Epidermal melanocyte (primary cell): Measurements from ENCODE around the gene MACROD1.
A peak's percentile ranks its signal among the peaks of the same experiment; 100 is the strongest.

Source experiments
- DNase-seq: peaks from one replicate; pipeline ENCODE4 v3.0.0; 2011; ENCODE audit warnings: low spot score; ENCODE audit not compliant: insufficient read length

Gene MACROD1

DNA sequence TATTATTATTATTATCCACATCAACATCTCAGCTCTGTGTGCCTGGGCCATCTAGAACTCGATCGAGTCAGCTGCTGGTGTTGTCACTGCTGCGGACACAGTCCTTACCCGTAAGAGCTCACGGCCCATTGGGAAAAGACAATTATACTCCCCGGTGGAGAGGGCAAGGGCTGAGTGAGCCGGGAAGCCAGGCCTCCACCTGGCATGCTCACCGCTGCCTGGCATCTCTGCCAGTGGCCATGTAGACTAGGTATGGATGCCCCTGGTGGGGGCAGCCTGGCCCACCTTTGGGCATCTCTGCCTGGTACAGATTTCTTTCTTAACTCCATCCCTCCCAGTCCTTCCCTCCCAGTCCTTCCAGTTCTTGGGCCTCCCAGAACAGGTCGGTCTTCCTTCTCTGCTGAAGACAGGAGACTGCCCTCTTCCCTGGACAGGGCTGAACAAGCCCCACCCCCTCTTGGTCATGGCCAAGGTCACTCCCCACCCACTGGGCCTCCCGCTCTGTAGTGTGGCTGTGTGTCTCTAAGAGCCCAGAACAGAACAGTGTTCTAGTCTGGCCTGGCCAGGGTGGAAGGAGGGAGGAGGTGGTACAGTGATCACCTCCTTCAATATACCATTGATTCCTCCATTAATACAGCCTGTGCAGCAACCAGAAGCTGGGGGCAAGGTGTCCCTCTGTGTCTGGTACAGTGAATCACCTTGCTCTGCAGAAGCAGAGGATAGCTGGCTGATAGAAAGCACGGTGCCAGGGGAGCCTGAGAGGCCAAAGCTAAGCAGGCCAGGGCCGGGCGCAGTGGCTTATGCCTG is 72.5 kb downstream of the MACROD1 start:
- no peak for DNase-seq

DNA sequence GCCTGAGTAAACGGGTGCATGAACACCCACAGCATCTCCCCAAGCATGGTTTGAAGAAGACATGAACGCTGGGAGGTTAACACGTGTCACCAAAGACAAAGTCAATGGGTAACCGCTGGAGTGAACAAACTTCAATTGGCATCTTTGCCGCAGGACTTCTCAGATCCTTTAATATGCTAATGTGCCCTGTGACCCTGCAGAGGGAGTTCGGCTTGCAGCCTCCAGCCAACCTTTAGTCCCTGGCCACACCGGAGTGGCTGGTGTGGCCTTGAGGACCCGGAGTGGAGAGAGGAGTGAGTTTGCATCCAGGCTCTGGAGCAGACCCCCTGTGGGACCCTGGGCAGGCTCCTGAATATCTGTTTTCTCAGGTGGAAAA is 73.2 kb downstream of the MACROD1 start:
- no peak for DNase-seq

DNA sequence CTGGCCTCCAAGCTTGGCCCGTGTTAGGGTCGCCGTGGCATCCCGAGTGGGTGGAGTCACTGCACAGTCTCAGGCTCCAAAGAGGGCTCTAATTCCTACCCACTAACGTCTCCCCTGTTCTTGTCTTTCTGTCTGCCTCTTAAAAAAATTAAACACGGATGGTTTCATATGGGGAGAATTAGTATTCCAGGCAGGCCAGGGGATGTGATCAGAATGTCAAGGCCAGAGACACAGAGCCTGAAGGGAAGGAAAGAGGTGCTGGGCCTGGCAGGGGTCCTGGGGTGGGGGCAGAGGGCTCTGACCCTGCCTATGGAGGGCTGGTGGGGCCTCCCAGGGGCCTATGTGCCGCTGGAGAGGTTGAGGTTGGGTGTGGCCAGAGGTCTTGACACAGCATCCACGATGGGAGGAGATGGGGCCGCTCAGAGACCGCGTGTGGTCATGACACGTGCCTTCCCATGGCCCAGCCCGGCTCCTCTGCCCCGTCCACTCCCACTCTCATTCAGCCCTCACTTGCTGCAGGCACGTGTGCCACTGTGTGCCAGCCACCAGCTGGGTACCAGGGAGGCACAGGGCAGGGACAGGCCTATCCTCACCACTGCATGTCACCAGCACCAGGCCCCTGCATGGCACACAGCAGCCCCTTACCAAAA is 73.7 kb downstream of the MACROD1 start:
- DNase-seq: no peak

DNA sequence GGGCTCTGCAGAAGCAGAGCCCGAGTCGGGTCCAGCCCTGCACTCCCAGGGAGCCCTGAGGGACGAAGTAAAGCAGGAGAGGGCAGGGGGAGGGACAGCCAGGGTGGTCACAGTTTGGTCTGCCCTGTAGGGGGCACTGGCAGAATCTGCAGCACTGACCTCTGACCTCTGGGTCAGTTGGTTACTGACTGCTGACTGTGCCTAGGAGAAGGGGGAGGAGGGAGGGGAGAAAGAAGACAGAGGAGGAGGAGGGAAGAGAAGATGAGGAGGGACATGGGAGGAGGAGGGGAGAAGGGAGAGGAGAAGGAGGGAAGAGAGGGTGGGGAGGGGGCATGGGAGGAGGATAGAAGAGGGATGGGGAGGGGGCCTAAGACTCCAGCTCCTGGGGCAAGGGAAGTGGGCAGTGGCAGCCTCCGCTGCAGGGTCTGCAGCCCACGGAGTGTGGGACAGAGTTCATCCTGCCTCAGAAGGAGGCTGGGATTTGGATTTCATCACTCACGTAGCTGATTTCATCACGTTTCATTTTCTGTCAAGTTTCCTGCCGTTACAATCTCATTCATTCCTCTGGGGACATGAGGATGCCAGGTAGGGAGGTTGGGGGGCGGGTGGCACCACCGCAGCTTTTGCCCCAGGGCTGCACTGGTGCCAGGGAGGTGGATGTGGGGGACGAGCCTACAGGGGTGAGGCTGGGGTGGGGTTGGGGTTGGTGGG is 75.0 kb downstream of the MACROD1 start:
- no peak for DNase-seq

DNA sequence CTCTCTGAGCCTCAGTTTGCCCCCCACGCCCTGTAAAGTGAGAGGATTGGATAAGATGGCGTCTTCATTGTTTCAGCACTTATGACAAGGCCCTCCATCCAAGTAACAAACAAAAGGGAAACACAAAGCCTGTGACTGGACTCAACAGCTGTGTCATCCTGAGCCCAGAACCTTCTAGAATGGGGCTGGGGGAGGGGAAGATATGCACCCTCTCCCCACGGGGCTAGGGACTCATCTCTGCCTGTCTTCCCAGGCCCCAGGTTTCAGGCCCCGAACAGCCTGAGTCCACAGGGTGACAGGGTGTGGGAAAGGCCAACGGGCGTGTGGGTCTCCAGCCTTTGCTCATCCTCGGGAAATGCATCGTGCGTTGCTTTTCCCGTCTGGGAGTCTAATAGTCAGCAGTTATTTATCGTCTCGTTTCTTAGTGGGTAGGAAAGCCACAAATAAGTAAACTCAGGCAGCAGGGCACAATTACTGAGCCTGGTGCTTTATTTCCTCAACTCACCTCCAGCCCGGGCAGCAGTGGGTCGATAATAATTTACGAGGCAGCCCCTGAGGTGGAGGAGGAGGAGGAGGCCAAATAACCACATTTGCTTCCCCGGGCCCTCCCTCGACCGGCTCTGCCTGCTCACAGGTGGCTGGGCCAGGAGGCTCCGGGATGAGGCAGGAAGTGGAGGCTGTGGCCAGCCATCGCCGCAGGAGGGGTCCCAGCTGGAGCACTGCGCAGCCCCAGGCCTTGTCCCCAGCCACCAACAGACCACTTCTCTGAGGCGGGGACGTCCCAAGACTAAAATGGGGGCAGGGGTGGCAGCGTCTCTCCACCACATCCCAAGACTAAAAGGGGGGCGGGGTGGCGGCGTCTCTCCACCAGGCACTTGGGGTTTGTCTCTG is 75.8 kb downstream of the MACROD1 start:
- no peak for DNase-seq

DNA sequence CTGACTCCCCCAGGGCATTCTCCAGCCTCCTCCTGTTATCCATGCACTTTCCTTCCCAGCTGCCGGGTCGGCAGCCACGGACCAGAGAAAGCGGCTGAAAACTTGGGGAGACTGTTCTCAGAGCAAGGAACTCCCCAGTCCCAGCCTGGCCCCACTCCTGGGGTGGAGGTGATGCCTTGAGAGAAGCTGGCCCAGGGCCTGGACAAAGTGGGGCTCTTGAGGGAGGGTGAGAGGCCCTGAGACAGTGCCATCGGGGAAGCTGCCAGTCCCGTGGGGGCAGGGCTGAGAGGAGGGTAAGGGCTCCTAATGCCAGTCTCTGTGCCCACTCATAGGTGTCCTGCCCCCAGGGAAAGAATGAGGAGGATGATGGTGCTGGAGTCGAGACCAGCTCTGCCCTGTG is 76.4 kb downstream of the MACROD1 start:
- no peak for DNase-seq

DNA sequence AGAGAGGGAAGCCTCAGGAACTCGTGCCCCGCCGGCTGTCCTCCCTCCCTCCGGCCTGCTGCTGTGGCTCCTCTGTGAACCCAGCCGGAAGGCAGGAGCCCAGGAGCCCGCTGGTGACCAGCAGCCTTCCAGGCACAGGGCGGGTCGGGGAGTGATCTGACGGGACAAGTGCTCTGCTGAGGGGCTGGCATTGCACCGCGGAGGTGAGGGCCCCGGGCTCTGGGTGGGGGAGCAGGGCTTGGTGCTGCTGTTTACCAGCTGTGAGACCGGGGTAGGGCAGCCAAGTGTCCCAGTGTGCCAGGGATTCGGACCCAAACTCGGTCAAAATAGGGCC is 76.9 kb downstream of the MACROD1 start:
- no peak for DNase-seq

DNA sequence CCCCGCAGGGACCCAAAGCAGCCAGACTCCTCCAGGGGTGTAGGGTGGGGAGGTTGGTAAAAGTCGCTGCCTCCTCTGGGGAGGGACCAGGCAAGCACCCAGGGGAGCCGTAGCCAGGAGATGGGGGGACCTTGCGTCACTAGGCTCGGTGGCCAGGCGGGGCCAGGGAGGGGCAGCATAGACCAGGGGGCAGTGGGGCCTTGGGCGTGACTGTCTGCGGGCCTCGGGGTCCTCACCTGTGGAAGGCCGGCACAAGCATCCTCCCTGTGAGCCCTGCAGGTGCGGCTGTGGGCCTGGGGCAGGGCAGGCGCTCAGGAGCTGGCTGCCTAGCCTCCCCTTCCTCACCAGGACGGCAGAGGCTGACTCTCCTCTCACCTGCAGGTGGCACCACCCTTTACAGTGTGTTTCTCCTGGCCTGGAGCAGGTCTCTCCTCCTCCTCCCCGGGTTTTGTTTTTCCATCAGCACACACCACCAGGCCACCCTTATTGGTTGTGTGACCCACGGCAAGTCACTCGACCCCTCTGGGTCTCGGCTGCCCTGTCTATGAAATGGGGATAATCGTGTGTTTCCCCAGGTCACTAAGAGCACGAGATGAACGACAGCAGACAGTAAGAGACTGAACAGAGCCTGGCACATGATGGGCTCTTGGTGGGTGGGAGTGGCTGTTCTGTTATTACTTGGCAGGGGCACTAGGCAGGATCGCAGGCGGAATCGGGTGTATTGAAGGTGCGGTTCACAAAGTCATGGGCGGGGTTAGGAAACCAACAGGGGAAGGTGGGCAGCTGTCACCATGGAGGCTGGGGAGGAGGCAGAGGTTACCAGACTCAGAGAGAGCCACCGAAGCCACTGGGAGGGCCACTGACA is 77.5 kb downstream of the MACROD1 start:
- DNase-seq: no peak

DNA sequence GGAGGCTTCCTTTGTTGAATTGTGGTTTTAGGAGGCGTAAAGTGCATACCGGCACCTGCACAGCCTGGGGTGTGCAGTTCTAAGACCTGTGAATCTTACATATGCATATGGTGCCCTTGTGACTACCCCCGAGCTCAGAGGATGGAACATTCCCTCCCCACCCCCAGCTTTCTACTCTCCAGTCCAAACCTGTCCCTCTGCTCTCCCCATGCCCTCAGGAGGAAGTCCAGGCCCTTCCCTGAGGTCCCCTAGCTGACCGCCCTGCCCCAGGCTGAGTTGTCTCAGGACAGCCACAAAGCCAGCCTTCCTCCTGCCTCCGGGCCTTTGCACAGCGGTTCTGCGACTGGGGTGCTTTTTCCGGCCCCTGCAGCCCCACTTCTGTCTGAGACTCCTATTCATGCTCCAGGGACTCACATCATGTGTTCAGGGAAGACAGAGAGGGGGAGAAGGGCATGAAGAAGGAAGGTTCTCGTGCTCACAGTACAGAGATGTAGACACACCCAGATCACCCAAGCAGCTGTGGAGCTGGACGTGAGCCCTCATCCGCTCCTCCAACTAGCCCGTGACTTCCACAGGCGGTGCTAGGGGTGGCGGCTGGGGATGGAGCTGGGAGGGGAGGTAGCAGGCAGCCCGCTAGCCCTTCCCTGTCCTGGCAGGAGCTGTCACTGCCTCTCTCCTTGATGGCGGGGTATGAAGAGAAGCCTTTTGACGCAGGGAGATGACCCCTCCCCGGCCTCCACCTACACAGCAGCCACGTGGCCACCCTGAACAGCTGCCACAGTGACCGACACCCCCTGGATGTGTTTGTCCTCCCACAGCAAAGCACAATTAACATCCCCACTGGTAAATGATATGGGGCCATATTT is 79.4 kb downstream of the MACROD1 start:
- DNase-seq: peak; percentile 64

DNA sequence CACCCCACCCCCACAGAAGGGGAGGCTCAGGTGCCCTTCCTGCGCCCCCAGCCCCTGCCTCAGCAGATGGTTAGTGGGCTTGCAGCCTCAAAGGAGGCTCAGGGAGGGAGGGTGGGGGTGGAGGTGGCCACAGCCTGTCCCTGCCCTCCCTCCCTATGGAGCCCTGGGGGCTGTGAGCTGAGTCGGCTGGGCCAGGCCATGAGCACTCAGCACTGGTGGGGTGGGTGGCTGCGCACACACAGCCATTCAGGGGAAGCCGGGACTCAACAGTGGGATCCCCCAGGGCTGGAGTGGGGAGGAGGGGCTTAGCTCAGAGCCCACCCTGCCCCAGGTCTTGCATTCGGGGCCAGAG is 80.0 kb downstream of the MACROD1 start:
- no peak for DNase-seq

DNA sequence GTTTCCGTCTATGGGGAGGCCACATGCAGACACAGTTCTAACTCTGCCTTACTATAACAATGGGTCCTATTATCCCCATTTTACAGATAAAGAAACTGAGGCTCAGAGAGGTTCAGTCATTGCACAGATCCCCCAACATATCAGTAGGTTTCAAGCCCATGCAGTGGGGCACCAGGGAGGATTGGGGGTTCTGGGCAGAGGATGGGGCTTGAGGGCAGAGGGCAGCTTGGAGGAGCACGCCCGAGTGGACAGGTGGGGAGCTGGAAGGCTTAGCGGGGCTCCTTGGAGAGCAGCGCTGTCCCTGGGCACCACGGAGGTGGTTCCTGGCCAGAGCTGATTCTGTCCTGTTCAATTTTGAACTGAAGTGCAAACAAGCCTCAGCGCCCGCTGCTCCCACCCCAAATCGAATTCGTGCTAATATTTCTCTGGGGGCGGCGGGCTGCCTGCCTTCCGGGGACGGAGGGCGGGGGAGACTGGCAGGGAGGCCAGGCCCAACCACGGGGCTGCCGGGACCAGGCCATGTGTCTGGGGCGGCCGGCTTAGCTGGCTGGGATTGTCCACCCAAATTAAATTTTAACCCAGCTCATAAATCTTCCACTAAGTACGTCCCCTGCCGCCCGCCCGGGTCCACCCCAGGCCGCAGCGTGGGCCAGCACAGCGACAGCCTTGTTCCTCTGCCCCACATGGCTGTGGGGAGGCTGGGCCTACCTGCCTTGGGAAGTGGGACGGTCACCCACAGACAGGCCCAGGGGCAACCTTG is 80.8 kb downstream of the MACROD1 start:
- DNase-seq: no peak

DNA sequence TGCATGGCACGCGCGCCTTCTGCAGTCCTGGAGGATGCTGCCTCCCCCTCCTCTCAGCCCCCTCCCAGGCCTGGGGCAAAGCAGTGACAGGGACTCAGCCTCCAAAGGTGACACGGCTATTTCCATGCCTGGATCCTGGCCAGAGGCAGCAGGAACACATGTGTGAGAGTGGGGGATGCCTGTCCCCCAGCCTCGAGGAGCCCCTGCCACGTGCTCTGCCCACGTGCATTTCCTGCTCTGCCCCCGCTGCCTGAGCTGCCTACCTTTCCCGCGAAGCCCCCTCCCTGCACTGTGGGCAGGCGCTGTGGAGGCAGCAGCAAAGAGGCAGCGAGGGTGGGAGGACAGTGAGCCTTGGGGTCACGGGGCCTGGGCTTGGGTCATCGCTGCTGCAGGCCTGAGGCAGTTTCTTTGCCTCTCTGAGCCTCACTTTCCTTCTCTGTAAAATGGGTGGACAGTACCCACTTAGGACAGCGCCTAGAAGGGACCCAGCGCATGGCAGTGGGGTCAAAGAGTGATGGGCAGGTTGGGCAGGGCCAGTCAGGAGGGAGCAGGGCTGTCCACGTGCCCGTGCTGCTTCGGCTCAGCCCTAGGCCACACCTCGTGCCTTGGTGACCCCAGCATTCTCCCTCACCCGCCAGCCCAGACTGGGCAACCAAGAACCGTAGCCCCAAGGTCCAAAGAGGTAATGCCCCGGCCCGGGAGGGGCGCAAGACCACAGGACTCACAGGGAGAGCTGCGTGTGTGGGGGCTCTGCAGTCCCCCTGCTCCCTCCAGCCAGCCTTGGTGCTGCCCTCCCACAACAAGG is 81.6 kb downstream of the MACROD1 start:
- DNase-seq: no peak

DNA sequence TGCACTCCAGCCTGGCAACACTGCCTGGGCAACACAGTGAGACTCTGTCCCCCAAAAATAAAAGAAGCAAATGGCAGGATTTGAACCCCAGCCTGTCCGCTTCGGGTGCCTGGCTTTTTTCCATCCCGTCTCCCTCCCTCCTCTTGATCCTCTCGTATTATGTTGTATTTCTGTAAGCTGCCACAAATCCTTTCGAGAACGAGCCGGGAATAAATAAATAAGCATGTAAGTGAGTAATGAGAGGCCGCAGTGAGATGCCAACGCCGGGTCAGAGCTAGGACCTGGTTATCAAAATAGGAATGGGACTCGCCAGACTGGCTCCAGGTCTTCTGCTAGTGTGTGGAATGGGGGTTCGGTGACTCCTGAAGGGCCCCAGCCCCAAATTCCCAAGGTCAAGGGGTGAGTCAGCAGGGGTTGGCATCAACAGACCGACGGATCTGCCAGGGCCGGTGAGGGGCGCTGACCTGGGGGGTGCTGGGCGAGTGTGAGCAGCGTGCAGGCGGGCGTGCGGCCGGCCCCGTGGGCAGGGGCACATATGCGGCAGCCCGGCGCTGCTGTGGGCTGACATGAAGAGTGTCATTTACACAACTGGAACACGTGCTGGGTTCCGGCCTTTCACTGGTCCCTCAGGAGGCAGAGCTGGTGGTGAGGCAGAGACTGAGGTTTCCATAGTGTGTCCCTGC is 82.4 kb downstream of the MACROD1 start:
- DNase-seq: no peak

DNA sequence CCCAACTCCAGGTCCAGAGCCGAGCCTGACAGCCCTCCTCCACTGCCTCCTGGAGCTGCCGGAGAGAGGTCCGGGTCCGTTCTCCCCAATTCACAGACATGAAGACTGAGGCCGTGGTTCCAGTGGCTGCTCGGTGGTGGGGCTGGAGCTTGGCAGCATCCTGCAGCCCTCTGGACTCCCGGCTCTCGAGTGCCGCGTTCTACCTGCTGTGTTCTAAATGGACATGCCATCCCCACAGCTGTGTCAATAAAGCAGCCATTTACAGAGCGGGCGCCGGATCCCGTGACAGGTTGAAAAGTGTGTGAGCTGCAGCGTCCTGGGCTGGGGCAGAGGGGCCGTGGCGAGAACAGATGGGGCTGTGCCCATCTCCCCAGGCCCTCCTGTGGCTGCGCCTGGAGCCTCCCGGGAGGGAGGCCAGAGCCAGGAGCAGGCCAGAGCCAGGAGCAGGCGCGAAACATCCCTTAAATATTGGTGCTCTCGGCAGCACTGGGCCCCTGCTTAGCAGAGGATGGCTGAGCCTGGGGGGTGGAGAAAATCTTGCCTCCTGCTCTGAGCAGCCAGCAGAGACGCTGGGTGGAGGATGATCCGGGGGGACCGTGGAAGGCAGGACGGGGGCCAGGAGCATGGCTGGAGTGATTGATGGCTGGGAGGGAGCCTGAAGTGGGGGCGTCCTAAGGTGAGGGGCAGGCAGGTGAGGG is 84.0 kb downstream of the MACROD1 start:
- DNase-seq: no peak

DNA sequence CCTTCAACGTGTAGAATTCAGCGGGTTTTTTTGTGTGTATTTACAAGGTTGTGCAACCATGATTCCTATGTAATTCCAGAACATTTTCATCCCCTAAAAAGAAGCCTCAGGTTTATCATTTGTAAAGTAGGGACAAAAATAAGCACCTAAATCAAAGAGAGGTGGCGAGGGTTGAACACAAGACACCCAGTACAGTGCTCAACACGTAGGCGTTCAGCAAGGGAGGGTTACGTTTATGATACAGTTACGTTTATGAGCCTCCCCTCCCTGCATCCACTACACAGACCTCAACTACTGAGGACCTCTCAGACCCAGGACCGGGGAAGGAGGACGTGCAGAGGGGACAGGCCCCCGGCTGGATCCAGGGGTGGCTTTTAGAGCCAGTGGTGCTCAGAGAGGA is 85.5 kb downstream of the MACROD1 start:
- no peak for DNase-seq

DNA sequence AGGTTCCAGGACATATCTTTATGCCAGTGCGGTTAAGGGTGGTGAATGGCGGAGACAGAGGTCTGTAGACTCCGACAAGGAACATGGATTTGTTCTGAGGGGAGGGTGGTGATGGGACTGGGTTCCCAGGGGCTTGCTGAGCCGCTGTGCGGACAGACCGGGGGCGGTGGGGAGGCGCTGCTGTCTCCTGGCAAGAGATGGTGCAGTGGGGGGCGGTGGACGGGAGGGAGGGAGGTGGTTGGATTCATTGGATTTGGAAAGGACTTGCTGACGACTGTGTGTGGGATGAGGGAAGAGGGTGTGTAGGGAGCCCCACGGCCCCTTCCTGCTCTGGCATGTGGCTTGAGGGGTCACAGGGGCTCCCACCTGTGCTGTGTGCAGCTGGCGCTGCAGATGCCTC is 87.0 kb downstream of the MACROD1 start:
- DNase-seq: no peak

DNA sequence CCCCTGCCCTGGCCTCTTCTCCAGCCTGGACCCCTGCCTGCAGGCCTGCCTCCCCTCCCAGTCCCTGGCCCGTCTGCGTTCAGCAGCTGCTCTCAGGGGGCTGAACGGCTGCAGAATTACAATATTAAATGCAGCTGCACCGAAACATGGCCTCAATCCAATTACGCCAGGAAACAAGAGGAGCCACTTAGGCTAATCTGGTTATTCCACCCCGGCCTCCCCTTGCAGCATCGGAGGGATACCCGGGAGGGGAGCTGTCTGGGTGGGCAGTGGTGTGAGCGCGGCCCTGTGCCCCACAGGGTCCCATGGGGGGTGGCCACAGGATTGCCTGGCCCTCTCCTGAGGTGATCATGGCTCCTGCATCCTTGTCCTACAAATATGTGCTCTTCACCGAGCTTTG is 87.6 kb downstream of the MACROD1 start:
- DNase-seq: no peak
